ENCODE measurements around the gene UBE2Q1. TPM values are rescaled to one million over a fixed set of nuclear protein-coding genes. Genes with fewer than 3 reads are reported as not detected.

UBE2Q1 gene
- total and polyA plus RNA-seq, 2 experiments from 2014 or later, result 15.5 to 33.0 TPM

DNA sequence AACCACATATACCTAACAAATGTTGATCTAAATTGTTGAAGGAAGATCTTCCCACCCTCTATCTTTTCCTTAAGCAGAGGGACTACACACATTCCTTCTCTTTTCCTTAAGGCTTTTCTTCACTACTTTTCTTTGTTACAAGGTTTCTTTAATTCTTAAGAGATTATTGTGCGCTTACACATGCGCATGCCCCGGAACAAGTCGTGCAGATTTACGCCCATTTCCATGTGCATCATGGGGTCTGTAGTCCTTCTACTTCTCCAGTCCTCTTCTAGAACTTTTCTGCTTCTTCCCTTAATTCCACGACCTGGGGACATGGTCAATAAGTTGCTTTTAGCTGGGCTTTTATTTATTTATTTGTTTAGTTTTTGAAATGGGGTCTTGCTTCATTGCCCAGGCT is 7.4 kb upstream of the UBE2Q1 start:
- Mint-ChIP-seq H3K27ac (no peak overlapping the region), H3K4me3 (no peak overlapping the region; the same call in 2 of the 3 replicates), H3K9me3 (no peaks in the 10 kb centered on the region), H3K27me3 (ENCODE audit: insufficient read depth, low read depth, poor library complexity) (peaks cover 10% of the 10 kb centered on the region), H3K36me3 (ENCODE audit: low read depth) (no peaks in the 10 kb centered on the region; the same call in 2 of the 3 replicates), H3K4me1 (peaks cover 17% of the 10 kb centered on the region)
- DNase-seq (ENCODE audit: low spot score) (no peak), ATAC-seq (no peak)
- no peaks in the 10 kb centered on the region for H3K36me3 ChIP-seq (ENCODE audit: insufficient read depth)
- H3K27ac ChIP-seq (ENCODE audit: low read depth), result no peak overlapping the region
- no peaks in the 10 kb centered on the region for H3K9me2 ChIP-seq (ENCODE audit: insufficient read depth)
- TF ChIP-seq, protein P1, sequence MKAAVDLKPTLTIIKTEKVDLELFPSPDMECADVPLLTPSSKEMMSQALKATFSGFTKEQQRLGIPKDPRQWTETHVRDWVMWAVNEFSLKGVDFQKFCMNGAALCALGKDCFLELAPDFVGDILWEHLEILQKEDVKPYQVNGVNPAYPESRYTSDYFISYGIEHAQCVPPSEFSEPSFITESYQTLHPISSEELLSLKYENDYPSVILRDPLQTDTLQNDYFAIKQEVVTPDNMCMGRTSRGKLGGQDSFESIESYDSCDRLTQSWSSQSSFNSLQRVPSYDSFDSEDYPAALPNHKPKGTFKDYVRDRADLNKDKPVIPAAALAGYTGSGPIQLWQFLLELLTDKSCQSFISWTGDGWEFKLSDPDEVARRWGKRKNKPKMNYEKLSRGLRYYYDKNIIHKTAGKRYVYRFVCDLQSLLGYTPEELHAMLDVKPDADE (IDR thresholded peaks at IDR 0.05), result no peak
- TF ChIP-seq POLR2AphosphoS5 (IDR thresholded peaks at IDR 0.05; ENCODE audit: low read depth) (no peak), ZNF331 (CRISPR knock-in tag; IDR thresholded peaks at IDR 0.05; ENCODE audit: low read depth) (no peak), EZH2 (IDR thresholded peaks at IDR 0.05; ENCODE audit: low read depth, unreplicated experiment) (no peak), NANOG (IDR thresholded peaks at IDR 0.05; ENCODE audit: borderline replicate concordance) (no peak)
- TF ChIP-seq, protein P2, sequence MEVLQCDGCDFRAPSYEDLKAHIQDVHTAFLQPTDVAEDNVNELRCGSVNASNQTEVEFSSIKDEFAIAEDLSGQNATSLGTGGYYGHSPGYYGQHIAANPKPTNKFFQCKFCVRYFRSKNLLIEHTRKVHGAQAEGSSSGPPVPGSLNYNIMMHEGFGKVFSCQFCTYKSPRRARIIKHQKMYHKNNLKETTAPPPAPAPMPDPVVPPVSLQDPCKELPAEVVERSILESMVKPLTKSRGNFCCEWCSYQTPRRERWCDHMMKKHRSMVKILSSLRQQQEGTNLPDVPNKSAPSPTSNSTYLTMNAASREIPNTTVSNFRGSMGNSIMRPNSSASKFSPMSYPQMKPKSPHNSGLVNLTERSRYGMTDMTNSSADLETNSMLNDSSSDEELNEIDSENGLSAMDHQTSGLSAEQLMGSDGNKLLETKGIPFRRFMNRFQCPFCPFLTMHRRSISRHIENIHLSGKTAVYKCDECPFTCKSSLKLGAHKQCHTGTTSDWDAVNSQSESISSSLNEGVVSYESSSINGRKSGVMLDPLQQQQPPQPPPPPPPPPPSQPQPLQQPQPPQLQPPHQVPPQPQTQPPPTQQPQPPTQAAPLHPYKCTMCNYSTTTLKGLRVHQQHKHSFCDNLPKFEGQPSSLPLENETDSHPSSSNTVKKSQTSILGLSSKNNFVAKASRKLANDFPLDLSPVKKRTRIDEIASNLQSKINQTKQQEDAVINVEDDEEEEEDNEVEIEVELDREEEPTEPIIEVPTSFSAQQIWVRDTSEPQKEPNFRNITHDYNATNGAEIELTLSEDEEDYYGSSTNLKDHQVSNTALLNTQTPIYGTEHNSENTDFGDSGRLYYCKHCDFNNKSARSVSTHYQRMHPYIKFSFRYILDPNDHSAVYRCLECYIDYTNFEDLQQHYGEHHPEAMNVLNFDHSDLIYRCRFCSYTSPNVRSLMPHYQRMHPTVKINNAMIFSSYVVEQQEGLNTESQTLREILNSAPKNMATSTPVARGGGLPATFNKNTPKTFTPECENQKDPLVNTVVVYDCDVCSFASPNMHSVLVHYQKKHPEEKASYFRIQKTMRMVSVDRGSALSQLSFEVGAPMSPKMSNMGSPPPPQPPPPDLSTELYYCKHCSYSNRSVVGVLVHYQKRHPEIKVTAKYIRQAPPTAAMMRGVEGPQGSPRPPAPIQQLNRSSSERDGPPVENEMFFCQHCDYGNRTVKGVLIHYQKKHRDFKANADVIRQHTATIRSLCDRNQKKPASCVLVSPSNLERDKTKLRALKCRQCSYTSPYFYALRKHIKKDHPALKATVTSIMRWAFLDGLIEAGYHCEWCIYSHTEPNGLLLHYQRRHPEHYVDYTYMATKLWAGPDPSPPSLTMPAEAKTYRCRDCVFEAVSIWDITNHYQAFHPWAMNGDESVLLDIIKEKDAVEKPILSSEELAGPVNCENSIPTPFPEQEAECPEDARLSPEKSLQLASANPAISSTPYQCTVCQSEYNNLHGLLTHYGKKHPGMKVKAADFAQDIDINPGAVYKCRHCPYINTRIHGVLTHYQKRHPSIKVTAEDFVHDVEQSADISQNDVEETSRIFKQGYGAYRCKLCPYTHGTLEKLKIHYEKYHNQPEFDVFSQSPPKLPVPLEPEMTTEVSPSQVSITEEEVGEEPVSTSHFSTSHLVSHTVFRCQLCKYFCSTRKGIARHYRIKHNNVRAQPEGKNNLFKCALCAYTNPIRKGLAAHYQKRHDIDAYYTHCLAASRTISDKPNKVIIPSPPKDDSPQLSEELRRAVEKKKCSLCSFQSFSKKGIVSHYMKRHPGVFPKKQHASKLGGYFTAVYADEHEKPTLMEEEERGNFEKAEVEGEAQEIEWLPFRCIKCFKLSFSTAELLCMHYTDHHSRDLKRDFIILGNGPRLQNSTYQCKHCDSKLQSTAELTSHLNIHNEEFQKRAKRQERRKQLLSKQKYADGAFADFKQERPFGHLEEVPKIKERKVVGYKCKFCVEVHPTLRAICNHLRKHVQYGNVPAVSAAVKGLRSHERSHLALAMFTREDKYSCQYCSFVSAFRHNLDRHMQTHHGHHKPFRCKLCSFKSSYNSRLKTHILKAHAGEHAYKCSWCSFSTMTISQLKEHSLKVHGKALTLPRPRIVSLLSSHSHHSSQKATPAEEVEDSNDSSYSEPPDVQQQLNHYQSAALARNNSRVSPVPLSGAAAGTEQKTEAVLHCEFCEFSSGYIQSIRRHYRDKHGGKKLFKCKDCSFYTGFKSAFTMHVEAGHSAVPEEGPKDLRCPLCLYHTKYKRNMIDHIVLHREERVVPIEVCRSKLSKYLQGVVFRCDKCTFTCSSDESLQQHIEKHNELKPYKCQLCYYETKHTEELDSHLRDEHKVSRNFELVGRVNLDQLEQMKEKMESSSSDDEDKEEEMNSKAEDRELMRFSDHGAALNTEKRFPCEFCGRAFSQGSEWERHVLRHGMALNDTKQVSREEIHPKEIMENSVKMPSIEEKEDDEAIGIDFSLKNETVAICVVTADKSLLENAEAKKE (CRISPR knock-in tag; IDR thresholded peaks at IDR 0.05), result no peak
- H3K4me2 ChIP-seq, result no peak overlapping the region
- H4K20me1 ChIP-seq (replicated peaks; ENCODE audit: insufficient read depth), result no peaks in the 10 kb centered on the region
- no peaks in the 10 kb centered on the region for H3K79me2 ChIP-seq (replicated peaks; ENCODE audit: insufficient read depth)
- no peak overlapping the region for H3K4me3 ChIP-seq
- H3K4me1 ChIP-seq (ENCODE audit: insufficient read depth), result peaks cover 15% of the 10 kb centered on the region
- H2AFZ ChIP-seq, result no peak overlapping the region
- peaks cover 17% of the 10 kb centered on the region for H3F3A ChIP-seq (replicated peaks; ENCODE audit: low read depth)
- 0 out of 2 replicates have a peak, but pooled peaks cover 4% of the 10 kb centered on the region for H3K27me3 ChIP-seq (ENCODE audit: insufficient read depth)

Data from GM23338 (cell line).